ENCODE data around the gene ERC1.
"Not testable (repeated sequence)": the region's sequence is repeated elsewhere in the genome, so short reads cannot be mapped to it uniquely, and the experiment has no call there.

ERC1 gene

GRCh38 chr12:1065629-1066028 is 74.6 kb downstream of the ERC1 start:
- no peak overlapping the region for H3K27ac ChIP-seq
- no peak for DNase-seq (ENCODE audit: low read depth, low spot score)

- DNase-seq (ENCODE audit: low read depth, low spot score): no peak
- H3K27ac ChIP-seq: no peak overlapping the region
These were observed 78.8 kb downstream of the ERC1 start for GRCh38 chr12:1069846-1070245.

- DNase-seq (ENCODE audit: low read depth, low spot score): no peak
- H3K27ac ChIP-seq: no peak overlapping the region
These were observed 80.2 kb downstream of the ERC1 start for GRCh38 chr12:1071182-1071581.

GRCh38 chr12:1073652-1074051 is 82.6 kb downstream of the ERC1 start:
- no peak overlapping the region for H3K27ac ChIP-seq
- no peak for DNase-seq (ENCODE audit: low read depth, low spot score)

- DNase-seq (ENCODE audit: low read depth, low spot score): no peak
- no peak overlapping the region for H3K27ac ChIP-seq
These were observed 86.2 kb downstream of the ERC1 start for GRCh38 chr12:1077036-1077803.

GRCh38 chr12:1078002-1078401 is 87.0 kb downstream of the ERC1 start:
- DNase-seq (ENCODE audit: low read depth, low spot score): no peak
- H3K27ac ChIP-seq: no peak overlapping the region

- H3K27ac ChIP-seq: no peak overlapping the region
- DNase-seq (ENCODE audit: low read depth, low spot score): no peak
These were observed 89.6 kb downstream of the ERC1 start for GRCh38 chr12:1080520-1081223.

GRCh38 chr12:1083151-1083888 is 92.3 kb downstream of the ERC1 start:
- no peak for DNase-seq (ENCODE audit: low read depth, low spot score)
- peak overlapping the region; percentile 13 for H3K27ac ChIP-seq

GRCh38 chr12:1083889-1084262 is 92.9 kb downstream of the ERC1 start:
- no peak for DNase-seq (ENCODE audit: low read depth, low spot score)
- peak overlapping the region; percentile 13 for H3K27ac ChIP-seq

GRCh38 chr12:1091350-1091749 is 100.3 kb downstream of the ERC1 start:
- DNase-seq (ENCODE audit: low read depth, low spot score): no peak
- no peak overlapping the region for H3K27ac ChIP-seq

- no peak for DNase-seq (ENCODE audit: low read depth, low spot score)
These were observed 102.2 kb downstream of the ERC1 start for GRCh38 chr12:1093166-1093751.

GRCh38 chr12:1094714-1095113 is 103.7 kb downstream of the ERC1 start:
- DNase-seq (ENCODE audit: low read depth, low spot score): no peak
- no peak overlapping the region for H3K27ac ChIP-seq

More at GRCh38 chr12:1093166-1093751, 102.2 kb downstream of the ERC1 start:
- H3K27ac ChIP-seq: no peak overlapping the region

GRCh38 chr12:1099158-1099557 is 108.1 kb downstream of the ERC1 start:
- no peak for DNase-seq (ENCODE audit: low read depth, low spot score)
- no peak overlapping the region for H3K27ac ChIP-seq

- H3K27ac ChIP-seq; DNase-seq (ENCODE audit: low read depth, low spot score): not testable (repeated sequence)
These were observed 108.6 kb downstream of the ERC1 start for GRCh38 chr12:1099618-1100017.

GRCh38 chr12:1102115-1102514 is 111.1 kb downstream of the ERC1 start:
- no peak overlapping the region for H3K27ac ChIP-seq
- no peak for DNase-seq (ENCODE audit: low read depth, low spot score)

- H3K27ac ChIP-seq: no peak overlapping the region
- no peak for DNase-seq (ENCODE audit: low read depth, low spot score)
These were observed 111.9 kb downstream of the ERC1 start for GRCh38 chr12:1102791-1103450.

- no peak overlapping the region for H3K27ac ChIP-seq
- no peak for DNase-seq (ENCODE audit: low read depth, low spot score)
These were observed 112.6 kb downstream of the ERC1 start for GRCh38 chr12:1103632-1104031.

- no peak overlapping the region for H3K27ac ChIP-seq
- no peak for DNase-seq (ENCODE audit: low read depth, low spot score)
These were observed 113.2 kb downstream of the ERC1 start for GRCh38 chr12:1104088-1104800.

GRCh38 chr12:1107669-1108068 is 116.6 kb downstream of the ERC1 start:
- no peak for DNase-seq (ENCODE audit: low read depth, low spot score)
- no peak overlapping the region for H3K27ac ChIP-seq

- H3K27ac ChIP-seq: no peak overlapping the region
- DNase-seq (ENCODE audit: low read depth, low spot score): no peak
These were observed 117.3 kb downstream of the ERC1 start for GRCh38 chr12:1108276-1108675.

Data from epithelial cell of prostate (primary cell).